NCI-H1436 treated with DMSO at 0.1 percent for 48 hours (cell line): Measurements from ENCODE around the gene ENTPD7.

Experiments used
- DNase-seq: peaks from one replicate; lab custom pipeline; 2025; lab: John Stamatoyannopoulos, UW

Gene ENTPD7

GRCh38 chr10:99748823-99749451 lies 89.6 kb downstream of the ENTPD7 start:
- no peak for DNase-seq

DNA sequence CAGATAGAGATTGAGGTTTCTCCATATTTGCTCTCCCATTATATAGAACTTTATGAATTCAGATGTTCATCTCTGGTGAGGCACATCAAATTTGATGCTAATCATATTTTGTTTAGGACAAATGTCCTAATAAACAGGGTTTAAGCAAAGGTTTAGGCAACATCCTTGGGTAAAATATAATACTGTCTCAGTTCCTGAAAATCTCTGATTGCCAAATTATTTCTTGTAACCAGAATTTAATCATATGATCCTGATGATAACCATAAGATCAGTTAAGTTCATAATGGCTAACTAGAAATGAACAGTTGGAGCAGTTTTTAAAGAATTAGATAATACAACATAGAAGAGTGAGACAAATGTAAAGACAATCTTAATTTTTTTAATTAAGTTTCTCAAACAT lies 91.3 kb downstream of the ENTPD7 start:
- DNase-seq, result no peak

GRCh38 chr10:99754670-99755069 lies 95.4 kb downstream of the ENTPD7 start:
- no peak for DNase-seq
